Activated CD4-positive, alpha-beta T cell treated with anti-CD3 and anti-CD28 coated beads for 36 hours (primary cell): Measurements from ENCODE around the gene ADAMTSL2. TPM values are rescaled to one million over a fixed set of nuclear protein-coding genes. Genes with fewer than 3 reads are reported as not detected.

Source experiments
- ATAC-seq: fragments of 200-7000 bp; cut with Tn5 transposase; one replicate; pipeline ENCODE4 v1.10.0; 2021; ENCODE audit warnings: mild to moderate bottlenecking, moderate library complexity
- CTCF ChIA-PET: fragments of 350-600 bp; sonication (Branson Sonifier 250); formaldehyde crosslinking; loops from one replicate; lab custom pipeline; 2021; ENCODE audit warnings: antibody characterized with exemption; lab: Charles Lee
- POLR2A ChIA-PET: fragments of 350-600 bp; sonication (Branson Sonifier 250); formaldehyde crosslinking; loops from one replicate; lab custom pipeline; 2021; ENCODE audit warnings: antibody characterized with exemption, inconsistent platforms; lab: Charles Lee
- DNase-seq: peaks from one replicate; pipeline ENCODE4 v3.0.0-alpha.2; 2020
- H3K27ac Mint-ChIP-seq: one replicate; pipeline ENCODE4 v1.8.0; 2021; ENCODE audit warnings: mixed read lengths
- H3K27me3 Mint-ChIP-seq: one replicate; pipeline ENCODE4 v1.8.0; 2021; ENCODE audit warnings: mixed read lengths
- H3K36me3 Mint-ChIP-seq: one replicate; pipeline ENCODE4 v1.8.0; 2021; ENCODE audit warnings: low read depth, mixed read lengths
- H3K4me1 Mint-ChIP-seq: one replicate; pipeline ENCODE4 v1.8.0; 2021; ENCODE audit warnings: mixed read lengths
- H3K4me3 Mint-ChIP-seq: one replicate; pipeline ENCODE4 v1.8.0; 2021; ENCODE audit warnings: mild to moderate bottlenecking, moderate library complexity, mixed read lengths
- H3K9me3 Mint-ChIP-seq: one replicate; pipeline ENCODE4 v1.8.0; 2021; ENCODE audit warnings: low read depth, mixed read lengths
- intact Hi-C, 2 experiments: fragments of 100-400 bp; cut with DNase I in 1 of 2; cut with micrococcal nuclease in 1 of 2; formaldehyde crosslinking; loops; one replicate each; pipeline versions ENCODE4 v1.14.2 to v1.15.1; 2022 to 2024; cut with DNase I, micrococcal nuclease
- total RNA-seq, 2 experiments: library from RNA; stranded (reverse); gene quantifications; one replicate each; pipeline ENCODE4 v1.2.3, GENCODE V29; 2021

ADAMTSL2 gene
- total RNA-seq: under 1 TPM; 0.11 to 0.32 TPM

- peaks cover 18% of the 10 kb centered on the region for H3K4me1 Mint-ChIP-seq
- no peak within 1 kb of the TSS for H3K27ac Mint-ChIP-seq
- H3K9me3 Mint-ChIP-seq: no peaks in the 10 kb centered on the region
- no peaks in the 10 kb centered on the region for H3K36me3 Mint-ChIP-seq
- peak within 1 kb of the TSS; percentile 35 for H3K4me3 Mint-ChIP-seq
- CTCF ChIA-PET: interaction anchor here (0.9 to 1.0 kb wide), 2 partner anchors 63 to 208 kb away, joined by 4 to 5 read pairs; no protein-coding TSS in a partner anchor
- DNase-seq (peak; percentile 65), ATAC-seq (peak; percentile 54)
- intact Hi-C loops: loop anchor here (5.0 kb wide), 2 partner anchors 193 to 208 kb away; no protein-coding TSS in a partner anchor
- POLR2A ChIA-PET: no interaction called here
- peaks cover 6% of the 10 kb centered on the region for H3K27me3 Mint-ChIP-seq
Observed at GRCh38 chr9:133534346-133535291, at the start of gene ADAMTSL2. Gene ADAMTSL2 (plus strand): TSS chr9:133534704. CDS start chr9:133536713, 2,009 bp downstream.

GRCh38 chr9:133485531-133486260, 48.8 kb upstream of the ADAMTSL2 start:
- Mint-ChIP-seq H3K4me1 (peaks cover 7% of the 10 kb centered on the region), H3K27me3 (no peaks in the 10 kb centered on the region), H3K27ac (no peak overlapping the region), H3K9me3 (no peaks in the 10 kb centered on the region), H3K4me3 (no peak overlapping the region), H3K36me3 (no peaks in the 10 kb centered on the region)
- ChIA-PET CTCF (interaction anchor here (1.0 to 3.6 kb wide), 8 partner anchors 11 to 299 kb away, joined by 3 to 17 read pairs (median 4); no protein-coding TSS in a partner anchor), POLR2A (no interaction called here)
- intact Hi-C loops: loop anchor here (1.0 to 2.0 kb wide), 10 partner anchors 27 to 508 kb away; partner anchors contain the start of genes CACFD1 (in 1 of the 2), SURF1 (in 1 of the 2), SURF2 (in 1 of the 2) and SURF6 (in 1 of the 2)
- DNase-seq (peak; percentile 41), ATAC-seq (peak; percentile 45)

- Mint-ChIP-seq H3K27me3 (no peaks in the 10 kb centered on the region), H3K4me1 (peaks cover 7% of the 10 kb centered on the region), H3K4me3 (no peak overlapping the region), H3K36me3 (no peaks in the 10 kb centered on the region), H3K27ac (no peak overlapping the region), H3K9me3 (no peaks in the 10 kb centered on the region)
- CTCF ChIA-PET: interaction anchor here (0.7 to 3.6 kb wide), 11 partner anchors 10 to 457 kb away, joined by 3 to 17 read pairs (median 4); partner anchors contain the start of gene REXO4
- DNase-seq (no peak), ATAC-seq (no peak)
- intact Hi-C loops: loop anchor here (2.0 kb wide), 2 partner anchors 29 to 301 kb away; partner anchors contain the start of gene CACFD1 (in 1 of the 2)
- POLR2A ChIA-PET: no interaction called here
Observed at GRCh38 chr9:133487331-133487725, 47.2 kb upstream of the ADAMTSL2 start.

GRCh38 chr9:133488686-133489252, 45.7 kb upstream of the ADAMTSL2 start:
- CTCF ChIA-PET: interaction anchor here (1.2 kb wide), 1 partner anchor 84 kb away, joined by 3 read pairs; no protein-coding TSS in a partner anchor
- no peaks in the 10 kb centered on the region for H3K36me3 Mint-ChIP-seq
- no peak overlapping the region for H3K27ac Mint-ChIP-seq

GRCh38 chr9:133489253-133490190, 45.0 kb upstream of the ADAMTSL2 start:
- ATAC-seq: no peak

More at GRCh38 chr9:133488686-133489252, 45.7 kb upstream of the ADAMTSL2 start:
- Mint-ChIP-seq H3K9me3 (no peaks in the 10 kb centered on the region), H3K4me3 (no peak overlapping the region), H3K4me1 (peaks cover 7% of the 10 kb centered on the region), H3K27me3 (no peaks in the 10 kb centered on the region)
- DNase-seq: no peak
- ATAC-seq: no peak
- POLR2A ChIA-PET: no interaction called here
- intact Hi-C loops: no loop called here

DNA sequence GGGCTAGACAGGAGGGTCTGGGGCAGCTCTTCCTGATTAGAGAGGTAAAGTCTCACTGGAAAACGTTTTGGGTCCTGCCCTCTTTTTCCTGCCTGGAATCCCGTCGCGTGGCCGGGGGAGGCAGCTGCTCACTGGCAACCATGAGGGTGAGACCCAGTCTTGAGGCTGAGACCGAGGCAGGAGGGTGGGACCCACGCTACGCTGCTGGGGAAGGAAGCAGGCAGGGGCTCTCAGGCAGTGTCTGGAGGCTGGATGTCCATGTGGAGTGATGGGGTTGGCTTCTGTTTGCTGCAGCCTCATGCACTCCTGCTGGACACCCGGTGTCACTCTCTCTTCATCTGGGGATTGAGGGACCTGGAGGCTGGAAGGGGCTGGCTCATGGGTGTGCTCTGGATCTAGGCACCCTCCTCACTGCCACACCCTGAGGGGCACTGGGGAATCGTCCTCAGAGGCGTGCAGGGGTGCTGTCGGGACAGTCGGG, 44.3 kb upstream of the ADAMTSL2 start:
- no peaks in the 10 kb centered on the region for H3K27me3 Mint-ChIP-seq
- no peak overlapping the region for H3K27ac Mint-ChIP-seq
- H3K4me1 Mint-ChIP-seq: peaks cover 7% of the 10 kb centered on the region
- no peaks in the 10 kb centered on the region for H3K9me3 Mint-ChIP-seq
- ChIA-PET POLR2A (no interaction called here), CTCF (no interaction called here)
- H3K4me3 Mint-ChIP-seq: no peak overlapping the region
- no peak for DNase-seq
- intact Hi-C loops: no loop called here
- no peak for ATAC-seq
- no peaks in the 10 kb centered on the region for H3K36me3 Mint-ChIP-seq

More at GRCh38 chr9:133489253-133490190, 45.0 kb upstream of the ADAMTSL2 start:
- Mint-ChIP-seq H3K36me3 (no peaks in the 10 kb centered on the region), H3K27me3 (no peaks in the 10 kb centered on the region), H3K9me3 (no peaks in the 10 kb centered on the region), H3K4me3 (no peak overlapping the region), H3K4me1 (peaks cover 7% of the 10 kb centered on the region), H3K27ac (no peak overlapping the region)
- POLR2A ChIA-PET: no interaction called here
- no peak for DNase-seq
- CTCF ChIA-PET: interaction anchor here (1.2 kb wide), 1 partner anchor 85 kb away, joined by 3 read pairs; no protein-coding TSS in a partner anchor
- intact Hi-C loops: no loop called here

DNA sequence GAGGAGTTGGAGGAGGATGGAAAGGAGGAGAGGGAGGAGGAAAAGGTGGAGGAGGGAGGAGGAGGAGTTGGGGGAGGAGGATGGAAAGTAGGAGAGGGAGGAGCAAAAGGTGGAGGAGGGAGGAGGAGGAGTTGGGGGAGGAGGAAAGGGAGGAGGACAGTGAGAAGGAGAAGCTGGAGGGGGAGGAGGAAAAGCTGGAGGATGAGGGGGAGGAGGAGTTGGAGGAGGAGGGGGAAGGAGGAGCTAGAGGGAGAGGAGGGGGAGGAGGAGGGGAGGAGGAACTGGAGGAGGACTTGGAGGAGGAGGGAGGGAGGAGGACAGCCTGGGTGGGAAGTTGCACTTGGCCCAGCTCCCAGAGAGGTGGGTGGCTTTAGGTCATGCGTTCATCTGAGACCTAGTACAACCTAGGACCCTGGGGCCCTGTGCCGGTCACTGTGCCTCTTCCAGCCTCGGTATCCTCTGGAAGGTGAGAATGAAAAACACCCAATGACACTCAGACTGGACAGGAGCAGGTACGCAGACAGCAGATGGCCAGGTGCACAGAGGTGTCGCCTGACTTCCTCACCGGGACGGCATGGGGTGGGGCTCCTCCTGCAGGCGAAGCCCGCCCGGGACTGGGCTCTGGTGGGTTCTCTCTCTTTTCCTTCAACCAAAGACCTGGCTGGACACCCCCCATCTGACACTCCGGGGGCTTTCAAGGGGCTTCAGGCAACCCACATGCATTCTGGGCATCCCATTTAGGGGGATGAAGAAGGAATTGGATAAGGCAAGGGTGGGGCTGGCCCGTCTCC, 43.4 kb upstream of the ADAMTSL2 start:
- POLR2A ChIA-PET: no interaction called here
- Mint-ChIP-seq H3K36me3 (no peaks in the 10 kb centered on the region), H3K4me3 (no peak overlapping the region), H3K9me3 (no peaks in the 10 kb centered on the region), H3K27ac (no peak overlapping the region), H3K4me1 (peaks cover 5% of the 10 kb centered on the region), H3K27me3 (no peaks in the 10 kb centered on the region)
- intact Hi-C loops: no loop called here
- no peak for ATAC-seq
- DNase-seq: no peak
- CTCF ChIA-PET: no interaction called here

DNA sequence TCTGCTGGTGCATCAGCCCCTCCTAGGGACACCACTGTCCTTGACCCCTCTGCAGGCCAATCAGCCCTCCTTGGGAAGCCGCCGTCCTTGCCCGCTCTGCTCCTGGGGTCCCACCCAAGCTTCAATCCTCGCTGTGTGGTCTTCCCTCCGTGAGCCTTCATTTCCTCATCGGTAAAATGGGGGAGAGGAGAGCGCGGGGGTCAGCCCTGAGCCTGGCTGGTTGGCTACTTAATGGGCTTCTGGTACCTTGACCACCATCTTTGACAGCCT, 42.9 kb upstream of the ADAMTSL2 start:
- Mint-ChIP-seq H3K9me3 (no peaks in the 10 kb centered on the region), H3K27ac (no peak overlapping the region)

DNA sequence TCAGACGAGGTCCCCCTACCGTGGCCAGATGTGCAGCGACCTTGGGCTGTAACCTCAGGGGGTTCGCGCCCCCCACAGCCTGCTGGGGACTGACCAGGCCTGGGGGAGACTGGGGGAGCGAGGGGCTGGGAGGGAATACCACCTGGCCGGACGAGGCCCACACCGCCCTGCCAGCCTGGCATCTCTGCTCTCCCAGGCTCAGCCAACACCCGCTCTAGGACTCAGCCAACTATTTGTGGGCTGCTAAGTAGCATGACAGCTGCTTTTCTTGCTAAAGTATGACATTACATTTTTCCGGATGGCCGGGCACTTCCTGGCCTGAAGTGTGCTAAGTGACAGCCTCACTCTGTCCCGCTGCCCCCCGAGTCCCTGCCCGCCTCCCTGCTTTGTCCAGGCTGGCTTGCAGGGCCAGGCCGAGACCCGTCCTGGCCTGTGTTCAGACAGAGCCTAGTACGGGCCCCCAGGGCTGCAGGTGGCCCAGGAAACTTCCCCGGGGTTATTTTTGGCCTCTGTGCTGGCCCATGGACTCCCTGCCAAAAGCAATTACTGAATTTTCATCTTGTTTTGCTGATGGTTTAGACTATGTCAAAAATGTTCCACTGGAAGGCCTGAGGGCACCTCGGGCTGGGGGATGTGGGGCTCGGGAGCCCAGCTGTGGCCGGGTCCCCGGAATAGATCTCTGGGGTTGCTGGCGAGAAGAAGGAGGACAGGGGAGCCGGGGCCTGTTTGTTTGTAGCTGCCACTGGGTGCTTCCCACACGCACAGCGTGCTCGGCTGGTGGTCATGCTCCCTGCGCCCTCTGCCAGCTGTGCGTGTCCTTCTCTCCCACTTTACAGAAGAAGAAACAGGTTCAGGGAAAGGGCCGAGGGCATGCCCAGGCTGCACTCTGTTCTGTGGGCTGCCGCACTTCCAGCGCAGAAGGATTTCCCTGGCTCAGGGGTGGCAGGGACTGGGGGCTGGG, 42.2 kb upstream of the ADAMTSL2 start:
- ChIA-PET POLR2A (interaction anchor here (0.6 kb wide), 1 partner anchor 12 kb away, joined by 3 read pairs; no protein-coding TSS in a partner anchor), CTCF (no interaction called here)
- Mint-ChIP-seq H3K27me3 (no peaks in the 10 kb centered on the region), H3K36me3 (no peaks in the 10 kb centered on the region), H3K4me1 (peaks cover 2% of the 10 kb centered on the region), H3K4me3 (no peak overlapping the region), H3K9me3 (no peaks in the 10 kb centered on the region), H3K27ac (no peak overlapping the region)
- intact Hi-C loops: no loop called here
- ATAC-seq (no peak), DNase-seq (no peak)

More for the DNA sequence above, 42.9 kb upstream of the ADAMTSL2 start:
- Mint-ChIP-seq H3K27me3 (no peaks in the 10 kb centered on the region), H3K4me1 (peaks cover 2% of the 10 kb centered on the region), H3K36me3 (no peaks in the 10 kb centered on the region), H3K4me3 (no peak overlapping the region)
- ATAC-seq (no peak), DNase-seq (no peak)
- ChIA-PET CTCF (no interaction called here), POLR2A (no interaction called here)
- intact Hi-C loops: no loop called here
